ENCODE results near the gene MCC. TPM values are rescaled to one million over a fixed set of nuclear protein-coding genes. Genes with fewer than 3 reads are reported as not detected.
A peak's percentile ranks its signal among the peaks of the same experiment; 100 is the strongest.

Gene MCC
- total RNA-seq, 1 donor from 2014 or later: 47.9 TPM

GRCh38 chr5:113224605-113225065, 263.6 kb downstream of the MCC start:
- no peak overlapping the region for H3K4me3 ChIP-seq
- intact Hi-C loops (cut with DNase I): no loop called here
- peaks cover 16% of the 10 kb centered on the region for H3K4me1 ChIP-seq
- no peaks in the 10 kb centered on the region for H3K9me3 ChIP-seq
- no peaks in the 10 kb centered on the region for H3K36me3 ChIP-seq
- no peak for DNase-seq (ENCODE audit: extremely low spot score in 2 of 2)
- H3K27ac ChIP-seq: no peak overlapping the region
- no peaks in the 10 kb centered on the region for H3K27me3 ChIP-seq
- TF ChIP-seq, protein P1, sequence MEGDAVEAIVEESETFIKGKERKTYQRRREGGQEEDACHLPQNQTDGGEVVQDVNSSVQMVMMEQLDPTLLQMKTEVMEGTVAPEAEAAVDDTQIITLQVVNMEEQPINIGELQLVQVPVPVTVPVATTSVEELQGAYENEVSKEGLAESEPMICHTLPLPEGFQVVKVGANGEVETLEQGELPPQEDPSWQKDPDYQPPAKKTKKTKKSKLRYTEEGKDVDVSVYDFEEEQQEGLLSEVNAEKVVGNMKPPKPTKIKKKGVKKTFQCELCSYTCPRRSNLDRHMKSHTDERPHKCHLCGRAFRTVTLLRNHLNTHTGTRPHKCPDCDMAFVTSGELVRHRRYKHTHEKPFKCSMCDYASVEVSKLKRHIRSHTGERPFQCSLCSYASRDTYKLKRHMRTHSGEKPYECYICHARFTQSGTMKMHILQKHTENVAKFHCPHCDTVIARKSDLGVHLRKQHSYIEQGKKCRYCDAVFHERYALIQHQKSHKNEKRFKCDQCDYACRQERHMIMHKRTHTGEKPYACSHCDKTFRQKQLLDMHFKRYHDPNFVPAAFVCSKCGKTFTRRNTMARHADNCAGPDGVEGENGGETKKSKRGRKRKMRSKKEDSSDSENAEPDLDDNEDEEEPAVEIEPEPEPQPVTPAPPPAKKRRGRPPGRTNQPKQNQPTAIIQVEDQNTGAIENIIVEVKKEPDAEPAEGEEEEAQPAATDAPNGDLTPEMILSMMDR (IDR thresholded peaks at IDR 0.05): no peak
- no peak for TF ChIP-seq POLR2AphosphoS5 (IDR thresholded peaks at IDR 0.05; ENCODE audit: insufficient read depth in 1 of 2, low read depth in 1 of 2)
- no peak for TF ChIP-seq POLR2A (IDR thresholded peaks at IDR 0.05)

DNA sequence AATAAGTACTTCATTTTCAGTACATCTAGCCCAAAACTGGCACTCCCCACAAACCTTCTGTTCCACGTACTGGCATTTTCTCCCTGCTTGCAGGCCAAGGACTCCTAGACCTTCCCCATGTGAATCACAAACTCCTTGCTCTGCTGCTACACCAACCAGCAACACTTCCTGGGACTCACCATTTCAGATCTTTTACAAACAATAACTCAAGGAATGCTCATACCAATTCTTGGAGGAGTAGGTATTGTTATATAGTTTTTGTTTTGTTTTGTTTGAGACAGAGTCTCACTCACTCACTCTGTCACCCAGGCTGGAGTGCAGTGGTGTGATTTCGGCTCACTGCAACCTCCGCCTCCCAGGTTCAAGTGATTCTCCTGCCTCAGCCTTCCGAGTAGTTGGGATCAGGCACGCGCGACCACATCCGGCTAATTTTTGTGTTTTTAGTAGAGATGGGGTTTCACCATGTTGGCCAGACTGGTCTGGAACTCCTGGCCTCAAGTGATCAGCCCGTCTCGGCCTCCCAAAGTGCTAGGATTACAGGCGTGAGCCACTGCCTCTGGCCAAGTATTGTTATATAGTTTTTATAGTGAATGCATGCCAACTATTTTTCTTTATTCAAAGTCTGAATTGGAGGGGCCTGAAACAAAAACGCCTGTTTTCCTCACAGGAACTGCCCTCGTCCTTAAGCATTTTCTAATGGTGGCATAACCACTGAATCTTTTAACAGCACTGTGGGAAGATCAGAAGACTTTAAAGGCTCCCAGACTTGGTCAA, 264.2 kb downstream of the MCC start:
- Histone ChIP-seq H3K27me3 (no peaks in the 10 kb centered on the region), H3K9me3 (no peaks in the 10 kb centered on the region), H3K4me3 (no peak overlapping the region), H3K36me3 (no peaks in the 10 kb centered on the region), H3K4me1 (peaks cover 16% of the 10 kb centered on the region), H3K27ac (no peak overlapping the region)
- no peak for TF ChIP-seq POLR2A (IDR thresholded peaks at IDR 0.05)
- TF ChIP-seq, protein P1 (IDR thresholded peaks at IDR 0.05): no peak
- no peak for TF ChIP-seq POLR2AphosphoS5 (IDR thresholded peaks at IDR 0.05; ENCODE audit: insufficient read depth in 1 of 2, low read depth in 1 of 2)
- DNase-seq (ENCODE audit: extremely low spot score in 2 of 2): peak in 1 of 2 donors; percentile 58
- intact Hi-C loops (cut with DNase I): no loop called here

- intact Hi-C loops (cut with DNase I): no loop called here
- no peak overlapping the region for H3K27ac ChIP-seq
- H3K36me3 ChIP-seq: no peaks in the 10 kb centered on the region
- H3K4me3 ChIP-seq: no peak overlapping the region
- peaks cover 20% of the 10 kb centered on the region for H3K4me1 ChIP-seq
- no peaks in the 10 kb centered on the region for H3K9me3 ChIP-seq
- no peak for TF ChIP-seq POLR2AphosphoS5 (IDR thresholded peaks at IDR 0.05; ENCODE audit: insufficient read depth in 1 of 2, low read depth in 1 of 2)
- TF ChIP-seq POLR2A (IDR thresholded peaks at IDR 0.05): no peak
- DNase-seq (ENCODE audit: extremely low spot score in 2 of 2): no peak
- no peaks in the 10 kb centered on the region for H3K27me3 ChIP-seq
These were observed 264.9 kb downstream of the MCC start for GRCh38 chr5:113223315-113223714.

- Histone ChIP-seq H3K9me3 (no peaks in the 10 kb centered on the region), H3K4me3 (no peak overlapping the region), H3K27me3 (no peaks in the 10 kb centered on the region), H3K36me3 (no peaks in the 10 kb centered on the region), H3K4me1 (peaks cover 25% of the 10 kb centered on the region), H3K27ac (no peak overlapping the region)
- TF ChIP-seq POLR2AphosphoS5 (IDR thresholded peaks at IDR 0.05; ENCODE audit: insufficient read depth in 1 of 2, low read depth in 1 of 2) (no peak), POLR2A (IDR thresholded peaks at IDR 0.05) (no peak)
- TF ChIP-seq, protein P1 (IDR thresholded peaks at IDR 0.05): no peak
- intact Hi-C loops (cut with DNase I): no loop called here
- peak in 1 of 2 donors; percentile 58 for DNase-seq (ENCODE audit: extremely low spot score in 2 of 2)
These were observed 266.7 kb downstream of the MCC start for GRCh38 chr5:113221294-113222176.

DNA sequence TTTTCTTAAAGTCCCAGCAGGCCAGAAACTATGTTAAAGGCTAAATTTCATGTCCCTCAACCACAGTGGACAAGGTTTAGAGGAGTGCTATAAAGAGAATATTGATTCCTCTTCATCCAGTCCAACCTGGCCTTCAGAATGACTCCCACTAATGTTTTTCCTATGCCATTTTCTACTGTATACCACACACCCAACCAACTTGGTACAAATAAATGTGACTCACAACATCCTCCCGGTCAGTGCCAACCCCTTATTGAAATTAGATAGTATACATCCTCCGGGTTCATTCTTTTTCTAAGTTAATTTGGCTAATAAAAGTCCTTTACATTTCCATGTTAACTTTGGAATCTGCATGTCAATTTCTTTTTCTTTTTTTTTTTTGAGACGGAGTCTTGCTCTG, 268.6 kb downstream of the MCC start:
- no peak for DNase-seq (ENCODE audit: extremely low spot score in 2 of 2)
- H3K9me3 ChIP-seq: no peaks in the 10 kb centered on the region
- intact Hi-C loops (cut with DNase I): no loop called here
- no peak overlapping the region for H3K4me3 ChIP-seq
- H3K36me3 ChIP-seq: no peaks in the 10 kb centered on the region
- no peak overlapping the region for H3K27ac ChIP-seq
- TF ChIP-seq POLR2A (IDR thresholded peaks at IDR 0.05): no peak
- TF ChIP-seq, protein P1 (IDR thresholded peaks at IDR 0.05): no peak
- no peak for TF ChIP-seq POLR2AphosphoS5 (IDR thresholded peaks at IDR 0.05; ENCODE audit: insufficient read depth in 1 of 2, low read depth in 1 of 2)
- peaks cover 30% of the 10 kb centered on the region for H3K4me1 ChIP-seq
- no peaks in the 10 kb centered on the region for H3K27me3 ChIP-seq
